IPS DF 6.9 (cell line): ENCODE measurements around the gene GPR45.

Source experiments
- DNase-seq: peaks from one replicate; pipeline ENCODE4 v3.0.0-alpha.2; 2013; ENCODE audit warnings: low read depth, low spot score
- H3K27ac ChIP-seq: one replicate; pipeline ENCODE4 v1.5.1; 2013; ENCODE audit warnings: low read length, control low read depth
- H3K27me3 ChIP-seq: 2 replicates; pipeline ENCODE4 v1.6.1; 2013; ENCODE audit warnings: mild to moderate bottlenecking, low read length; ENCODE audit not compliant: control insufficient read depth, insufficient read depth
- H3K36me3 ChIP-seq: 2 replicates; pipeline ENCODE4 v1.6.1; 2013; ENCODE audit warnings: low read length; ENCODE audit not compliant: control insufficient read depth, insufficient read depth
- H3K4me1 ChIP-seq: 2 replicates; pipeline ENCODE4 v1.6.1; 2013; ENCODE audit warnings: low read length; ENCODE audit not compliant: control insufficient read depth, insufficient read depth
- H3K4me3 ChIP-seq: 2 replicates; pipeline ENCODE4 v1.5.1; 2013; ENCODE audit warnings: mild to moderate bottlenecking, low read length
- H3K9me3 ChIP-seq: 2 replicates; pipeline ENCODE4 v1.6.1; 2013; ENCODE audit warnings: low read length, inconsistent platforms; ENCODE audit not compliant: control insufficient read depth, insufficient read depth
- WGBS: extraction: QIAGEN DNeasy Blood & Tissue Kit; methylation state at CpG from one replicate; pipeline ENCODE4 v1.1.7; 2013; ENCODE audit warnings: mixed read lengths, missing lambda C conversion rate; ENCODE audit not compliant: insufficient read length, insufficient coverage; 5-methylcytosine and 5-hydroxymethylcytosine counted together

GPR45 gene

DNA sequence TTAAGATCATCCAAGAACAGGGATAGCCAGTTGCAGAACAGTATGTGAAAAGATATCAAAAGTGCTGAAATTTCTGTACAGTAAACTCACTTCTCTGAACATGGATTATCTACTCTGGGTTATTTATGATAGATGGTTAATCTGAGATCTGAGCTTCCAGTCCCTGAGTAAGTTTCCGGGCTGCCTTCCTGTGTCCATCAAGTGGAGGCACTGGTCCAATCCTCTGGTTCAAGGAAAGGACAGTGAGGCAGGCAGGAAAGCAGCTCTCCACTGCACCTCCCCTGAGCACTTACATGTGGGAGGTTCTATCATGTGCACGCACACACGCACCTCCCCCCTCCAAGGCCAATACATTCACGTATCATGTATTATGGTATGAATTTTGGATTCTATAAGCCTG lies 32.5 kb downstream of the GPR45 start:
- Histone ChIP-seq H3K4me3 (no peak overlapping the region), H3K36me3 (peaks cover 12% of the 10 kb centered on the region), H3K27ac (no peak overlapping the region), H3K4me1 (no peaks in the 10 kb centered on the region), H3K9me3 (no peaks in the 10 kb centered on the region), H3K27me3 (no peaks in the 10 kb centered on the region)
- no CpG with 5 or more reads among the region's 4 CpGs for WGBS
- no peak for DNase-seq

DNA sequence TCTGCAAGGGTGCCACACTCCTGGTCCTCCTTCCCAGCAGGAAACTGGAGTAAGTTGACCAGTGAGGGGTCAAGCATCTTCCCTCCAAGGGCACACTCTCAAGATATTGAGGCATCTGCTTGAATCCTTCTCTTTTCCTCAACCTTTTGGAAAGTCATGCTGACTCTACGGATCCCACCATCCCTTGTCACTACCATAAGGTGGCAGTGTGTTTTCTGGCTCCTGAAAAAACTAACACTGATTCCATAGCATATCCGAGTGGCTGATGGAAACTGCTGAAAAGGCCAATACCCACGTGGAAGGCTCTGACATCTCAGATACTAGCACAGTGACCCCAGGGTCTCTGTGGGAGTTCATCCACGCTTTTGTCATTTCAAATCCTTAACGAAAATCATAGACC lies 37.1 kb downstream of the GPR45 start:
- H3K27me3 ChIP-seq, result no peaks in the 10 kb centered on the region
- WGBS, result no CpG with 5 or more reads among the region's 5 CpGs
- DNase-seq, result no peak
- 0 out of 2 replicates have a peak, but pooled peaks cover 3% of the 10 kb centered on the region for H3K36me3 ChIP-seq
- H3K4me1 ChIP-seq, result no peaks in the 10 kb centered on the region
- no peak overlapping the region for H3K4me3 ChIP-seq
- H3K27ac ChIP-seq, result no peak overlapping the region
- H3K9me3 ChIP-seq, result no peaks in the 10 kb centered on the region

DNA sequence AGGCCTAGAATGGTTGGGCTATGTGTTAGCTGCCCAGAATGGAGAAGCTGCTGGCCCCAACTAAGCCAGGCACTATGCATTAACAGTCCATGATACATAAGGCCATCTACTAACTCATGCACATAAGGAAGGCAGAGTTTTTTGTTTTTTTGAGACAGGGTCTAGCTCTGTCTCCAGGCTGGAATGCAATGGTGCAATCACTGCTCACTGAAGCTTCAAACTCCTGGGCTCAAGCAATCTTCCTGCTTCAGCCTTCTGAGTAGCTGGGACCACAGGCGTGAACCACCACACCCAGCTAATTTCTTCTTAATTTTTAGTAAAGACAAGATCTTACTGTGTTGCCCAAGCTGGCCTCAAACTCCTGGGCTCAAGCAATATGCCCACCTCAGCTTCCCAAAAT lies 37.6 kb downstream of the GPR45 start:
- DNase-seq, result no peak
- 0 out of 2 replicates have a peak, but pooled peaks cover 3% of the 10 kb centered on the region for H3K36me3 ChIP-seq
- WGBS, result no CpG with 5 or more reads among the region's 1 CpG
- H3K9me3 ChIP-seq, result no peaks in the 10 kb centered on the region
- H3K27me3 ChIP-seq, result no peaks in the 10 kb centered on the region
- no peak overlapping the region for H3K27ac ChIP-seq
- no peaks in the 10 kb centered on the region for H3K4me1 ChIP-seq
- H3K4me3 ChIP-seq, result no peak overlapping the region

DNA sequence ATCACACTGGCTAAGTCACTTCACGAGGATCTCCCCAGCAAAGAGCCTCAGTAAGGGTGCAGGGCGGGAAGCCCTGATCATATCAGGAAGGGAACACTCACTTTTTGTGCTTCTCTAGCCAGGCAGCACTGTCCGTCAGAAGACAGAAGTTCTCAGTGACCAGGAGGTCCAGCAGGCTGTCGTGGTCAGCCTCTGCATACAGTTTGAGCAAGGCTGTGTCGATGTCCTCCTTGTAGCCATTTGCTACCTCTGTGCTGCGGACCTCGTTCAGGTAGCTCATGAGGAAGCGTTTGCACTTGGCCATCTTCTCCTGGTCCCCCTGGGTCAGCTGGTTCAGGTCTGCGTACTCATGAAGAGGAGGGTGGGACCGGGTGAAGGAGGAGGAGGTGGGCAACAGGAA lies 38.7 kb downstream of the GPR45 start:
- Histone ChIP-seq H3K4me1 (no peaks in the 10 kb centered on the region), H3K36me3 (no peaks in the 10 kb centered on the region), H3K27ac (no peak overlapping the region), H3K4me3 (no peak overlapping the region), H3K9me3 (no peaks in the 10 kb centered on the region), H3K27me3 (no peaks in the 10 kb centered on the region)
- no peak for DNase-seq
- no CpG with 5 or more reads among the region's 10 CpGs for WGBS

DNA sequence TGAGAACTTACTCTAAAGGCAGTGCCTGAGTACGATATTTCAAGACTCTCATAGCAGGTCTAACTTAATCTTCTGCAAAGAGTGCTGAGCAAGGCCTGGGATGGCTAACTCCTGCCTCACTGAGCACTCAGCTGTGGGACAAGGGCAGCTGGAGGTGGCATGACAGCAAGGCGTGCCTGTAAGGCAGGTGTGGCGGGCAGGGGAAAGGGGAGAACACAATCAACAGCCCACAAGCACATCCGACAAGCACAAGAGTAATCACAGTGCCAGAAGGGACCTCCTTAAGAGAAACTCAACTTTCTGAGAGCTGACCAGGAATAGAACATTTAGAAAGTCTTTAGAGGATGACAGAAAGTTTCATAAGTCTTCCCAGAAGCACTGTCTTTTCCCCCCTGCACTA lies 42.0 kb downstream of the GPR45 start:
- Histone ChIP-seq H3K36me3 (no peaks in the 10 kb centered on the region), H3K4me1 (no peaks in the 10 kb centered on the region), H3K4me3 (no peak overlapping the region), H3K9me3 (no peaks in the 10 kb centered on the region), H3K27ac (no peak overlapping the region), H3K27me3 (no peaks in the 10 kb centered on the region)
- no CpG with 5 or more reads among the region's 4 CpGs for WGBS
- DNase-seq, result no peak

DNA sequence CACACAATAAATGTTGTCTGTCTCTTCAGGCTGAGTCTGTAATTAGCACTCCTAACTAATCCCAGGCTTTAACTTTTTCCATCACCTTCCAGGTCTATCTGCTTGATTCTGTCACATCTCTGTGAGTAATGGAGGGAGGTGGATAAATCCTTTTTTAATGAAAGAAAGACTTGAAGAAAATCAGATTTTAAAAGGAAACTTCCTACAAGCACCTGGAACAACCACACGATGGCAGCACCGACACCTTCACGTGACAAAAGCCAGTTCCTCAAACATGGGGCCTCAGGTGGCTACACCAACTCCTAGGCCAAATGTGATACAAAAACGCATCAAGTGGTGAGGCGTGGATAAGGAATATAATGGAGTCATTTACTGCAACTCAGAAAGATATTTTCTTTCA lies 46.1 kb downstream of the GPR45 start:
- no peak overlapping the region for H3K27ac ChIP-seq
- H3K36me3 ChIP-seq, result no peaks in the 10 kb centered on the region
- peak; percentile 48 for DNase-seq
- no peak overlapping the region for H3K4me3 ChIP-seq
- no peaks in the 10 kb centered on the region for H3K9me3 ChIP-seq
- no CpG with 5 or more reads among the region's 5 CpGs for WGBS
- H3K27me3 ChIP-seq, result no peaks in the 10 kb centered on the region
- H3K4me1 ChIP-seq, result no peaks in the 10 kb centered on the region

DNA sequence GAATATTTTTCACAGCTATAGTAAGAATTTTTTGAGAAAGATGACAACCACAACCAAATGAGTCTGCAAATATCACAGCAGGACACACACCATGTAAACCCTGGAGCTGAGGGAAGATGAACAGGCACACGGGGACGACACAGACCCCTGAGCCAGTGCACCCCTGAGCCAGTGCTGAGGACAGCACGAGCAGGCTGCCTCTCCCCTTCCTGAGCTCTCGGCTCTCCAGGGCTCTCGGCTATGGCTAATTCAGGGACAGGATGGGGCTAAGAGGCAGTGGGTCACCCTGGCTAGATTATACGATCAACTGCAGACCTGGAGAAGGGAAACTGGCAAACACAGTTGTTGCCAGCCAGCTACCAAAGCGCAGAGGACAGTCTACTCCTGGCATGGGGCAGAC lies 46.6 kb downstream of the GPR45 start:
- DNase-seq, result no peak
- Histone ChIP-seq H3K4me3 (no peak overlapping the region), H3K4me1 (no peaks in the 10 kb centered on the region), H3K27ac (no peak overlapping the region), H3K27me3 (no peaks in the 10 kb centered on the region), H3K36me3 (no peaks in the 10 kb centered on the region), H3K9me3 (no peaks in the 10 kb centered on the region)
- WGBS, result no CpG with 5 or more reads among the region's 7 CpGs

DNA sequence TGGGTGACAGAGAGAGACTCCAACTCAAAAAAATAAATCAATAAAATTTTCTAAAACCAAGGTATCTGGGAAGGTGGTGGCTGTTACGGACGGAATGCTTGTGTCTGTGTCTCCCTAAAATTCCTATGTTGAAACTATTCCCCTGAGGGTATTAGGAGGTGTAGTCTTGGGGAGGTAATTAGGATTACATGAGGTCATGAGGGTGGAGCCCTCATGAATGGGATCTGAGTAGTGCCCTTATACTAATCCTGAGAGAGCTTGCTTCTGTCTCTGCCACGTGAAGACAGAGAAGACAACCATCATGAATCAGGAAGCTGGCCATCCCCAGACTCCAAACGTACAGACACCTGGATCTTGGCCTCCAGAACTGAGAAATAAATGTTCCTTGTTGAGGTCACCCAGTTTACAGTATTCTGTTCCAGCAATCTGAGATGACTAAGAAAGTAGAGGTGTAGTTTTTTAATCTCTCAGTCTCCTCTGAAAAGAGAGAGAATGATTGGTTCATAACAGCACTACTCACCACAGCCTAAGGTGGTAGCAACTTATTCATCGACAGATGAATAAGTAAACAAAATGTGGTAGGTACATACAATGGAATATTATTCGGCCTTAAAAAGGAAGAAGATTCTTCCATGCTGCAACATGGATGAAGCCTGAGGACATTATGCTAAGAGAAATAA lies 49.6 kb downstream of the GPR45 start:
- peaks cover 2% of the 10 kb centered on the region; the same call in 1 of the 2 replicates for H3K36me3 ChIP-seq
- no CpG with 5 or more reads among the region's 6 CpGs for WGBS
- H3K4me1 ChIP-seq, result no peaks in the 10 kb centered on the region
- no peak for DNase-seq
- no peak overlapping the region for H3K4me3 ChIP-seq
- H3K27me3 ChIP-seq, result no peaks in the 10 kb centered on the region
- no peak overlapping the region for H3K27ac ChIP-seq
- H3K9me3 ChIP-seq, result no peaks in the 10 kb centered on the region

DNA sequence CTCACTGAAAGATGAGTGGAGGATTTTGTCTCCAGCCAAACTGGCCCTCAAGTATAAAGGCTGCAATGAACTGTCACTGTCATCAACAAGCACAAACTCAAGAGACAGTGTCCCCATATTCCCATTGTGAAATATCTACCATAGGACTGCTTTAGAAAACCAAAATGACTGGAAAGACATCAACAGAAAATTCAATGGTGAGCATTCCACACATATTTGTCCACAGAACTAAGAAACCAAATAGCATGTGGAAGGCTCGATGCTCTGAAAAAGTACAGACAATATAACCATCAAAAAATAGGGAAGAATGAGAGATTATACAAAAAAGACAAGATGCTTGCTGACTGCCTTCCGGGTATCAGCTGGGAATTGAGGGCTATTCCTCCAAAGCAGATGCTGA lies 50.4 kb downstream of the GPR45 start:
- no peaks in the 10 kb centered on the region for H3K27me3 ChIP-seq
- H3K36me3 ChIP-seq, result peaks cover 3% of the 10 kb centered on the region; the same call in 1 of the 2 replicates
- no peaks in the 10 kb centered on the region for H3K9me3 ChIP-seq
- no peak overlapping the region for H3K4me3 ChIP-seq
- no peak overlapping the region for H3K27ac ChIP-seq
- no peak for DNase-seq
- no peaks in the 10 kb centered on the region for H3K4me1 ChIP-seq
- WGBS, result no CpG with 5 or more reads among the region's 2 CpGs
